K562 (cell line): ENCODE measurements around the gene DTYMK. TPM values are rescaled to one million over a fixed set of nuclear protein-coding genes. Genes with fewer than 3 reads are reported as not detected.

Experiments used
- NFE2L1 ChIP-seq: fragments of 450-650 bp; IDR thresholded peaks from 2 replicates; pipeline ENCODE4 v1.6.1; 2016; ENCODE audit warnings: missing genetic modification characterization, low read depth, mild to moderate bottlenecking, missing compliant biosample characterization, moderate library complexity, borderline replicate concordance
- NFIC ChIP-seq: fragments of 450-650 bp; IDR thresholded peaks from 2 replicates; pipeline ENCODE4 v1.6.1; 2017; ENCODE audit warnings: mild to moderate bottlenecking, inconsistent platforms
- NONO ChIP-seq, 2 experiments: fragments of 200-400 bp in 1 of 2; fragments of 450-650 bp in 1 of 2; formaldehyde crosslinking in 1 of 2; IDR thresholded peaks; 2 replicates each; pipeline ENCODE4 v1.6.1; 2017; ENCODE audit warnings: low read depth in 2 of 2, mild to moderate bottlenecking in 2 of 2, moderate library complexity in 2 of 2, low read length in 1 of 2
- NRF1 ChIP-seq, 2 experiments: fragments of 450-650 bp; IDR thresholded peaks in 1 of 2; conservative IDR thresholded peaks in 1 of 2; 2 replicates each; pipeline ENCODE4 v1.6.1; 2014; ENCODE audit warnings: mild to moderate bottlenecking in 2 of 2
- RBBP5 ChIP-seq: fragments of 200-600 bp; sonication (generic); IDR thresholded peaks from 2 replicates; pipeline ENCODE4 v1.6.1; 2012; ENCODE audit warnings: borderline replicate concordance, mild to moderate bottlenecking, low read length, control low read depth, inconsistent platforms; ENCODE audit not compliant: insufficient read depth, poor library complexity, severe bottlenecking
- RBFOX2 ChIP-seq: fragments of 200-400 bp; formaldehyde crosslinking; IDR thresholded peaks from 2 replicates; pipeline ENCODE4 v1.6.1; 2017; ENCODE audit warnings: low read depth, mild to moderate bottlenecking, low read length, moderate library complexity
- TEAD4 ChIP-seq, 2 experiments: sonication (generic) in 1 of 2; formaldehyde crosslinking in 1 of 2; IDR thresholded peaks; 2 replicates each; pipeline versions ENCODE4 v1.6.1 to v1.8.0; 2012 to 2022; ENCODE audit warnings: borderline replicate concordance in 1 of 2, inconsistent platforms in 1 of 2, low read length in 1 of 2, mild to moderate bottlenecking in 1 of 2, missing genetic modification reagents in 1 of 2
- ZFP30 ChIP-seq: fragments of 250-450 bp; sonication (Bioruptor Pico); IDR thresholded peaks from 2 replicates; pipeline ENCODE4 v1.8.0; 2022; ENCODE audit warnings: moderate library complexity, mild to moderate bottlenecking, inconsistent platforms, borderline replicate concordance
- polyA plus RNA-seq, 8 experiments: library from polyadenylated mRNA; depleted of rRNA in 4 of 8; stranded (reverse) in 5 of 8; unstranded in 3 of 8; fragments of >200 nt; fragmentation: Nextera tagmentation in 2 of 8; fragmentation: Illumina TruSeq in 1 of 8; extraction: Ambion mirVana in 2 of 8; extraction: Trizol in 1 of 8; gene quantifications; 2 replicates each; pipeline versions ENCODE4 v1.2.1 to v1.2.3, GENCODE V29; 2011 to 2014; ENCODE audit warnings: inconsistent platforms in 1 of 8, missing spikeins in 1 of 8
- total RNA-seq, 7 experiments: library from RNA; depleted of rRNA in 6 of 7; stranded (reverse); fragments of >200 nt in 6 of 7; fragmentation: Illumina TruSeq in 2 of 7; extraction: Trizol in 2 of 7; gene quantifications; 2 replicates each; pipeline versions ENCODE4 v1.2.1 to v1.2.3, GENCODE V29; 2011 to 2021; ENCODE audit warnings: low replicate concordance in 1 of 7
- TF ChIP-seq, protein P1 (sequence below), 2 experiments: fragments of 450-650 bp; formaldehyde crosslinking in 1 of 2; IDR thresholded peaks; 2 replicates each; pipeline versions ENCODE4 v1.4.0 to v1.6.1; 2014 to 2020; ENCODE audit warnings: mild to moderate bottlenecking in 2 of 2, borderline replicate concordance in 1 of 2, low read depth in 1 of 2
- TF ChIP-seq, protein P2 (sequence below): IDR thresholded peaks from 2 replicates; pipeline ENCODE4 v1.6.1; 2011; ENCODE audit warnings: borderline replicate concordance, low read depth, mild to moderate bottlenecking, moderate library complexity, low read length; ENCODE audit not compliant: insufficient read depth, poor library complexity, severe bottlenecking
- TF ChIP-seq, protein P3 (sequence below): sonication (generic); formaldehyde crosslinking; IDR thresholded peaks from 2 replicates; pipeline ENCODE4 v1.8.1; 2023; ENCODE audit warnings: mild to moderate bottlenecking, missing genetic modification reagents

Gene DTYMK
- total and polyA plus RNA-seq, 9 of the 15 experiments (the other 6 are each of a cell fraction or from before 2014, with no cell fraction given): 8.2 to 85.0 (median 47.9) TPM

DNA sequence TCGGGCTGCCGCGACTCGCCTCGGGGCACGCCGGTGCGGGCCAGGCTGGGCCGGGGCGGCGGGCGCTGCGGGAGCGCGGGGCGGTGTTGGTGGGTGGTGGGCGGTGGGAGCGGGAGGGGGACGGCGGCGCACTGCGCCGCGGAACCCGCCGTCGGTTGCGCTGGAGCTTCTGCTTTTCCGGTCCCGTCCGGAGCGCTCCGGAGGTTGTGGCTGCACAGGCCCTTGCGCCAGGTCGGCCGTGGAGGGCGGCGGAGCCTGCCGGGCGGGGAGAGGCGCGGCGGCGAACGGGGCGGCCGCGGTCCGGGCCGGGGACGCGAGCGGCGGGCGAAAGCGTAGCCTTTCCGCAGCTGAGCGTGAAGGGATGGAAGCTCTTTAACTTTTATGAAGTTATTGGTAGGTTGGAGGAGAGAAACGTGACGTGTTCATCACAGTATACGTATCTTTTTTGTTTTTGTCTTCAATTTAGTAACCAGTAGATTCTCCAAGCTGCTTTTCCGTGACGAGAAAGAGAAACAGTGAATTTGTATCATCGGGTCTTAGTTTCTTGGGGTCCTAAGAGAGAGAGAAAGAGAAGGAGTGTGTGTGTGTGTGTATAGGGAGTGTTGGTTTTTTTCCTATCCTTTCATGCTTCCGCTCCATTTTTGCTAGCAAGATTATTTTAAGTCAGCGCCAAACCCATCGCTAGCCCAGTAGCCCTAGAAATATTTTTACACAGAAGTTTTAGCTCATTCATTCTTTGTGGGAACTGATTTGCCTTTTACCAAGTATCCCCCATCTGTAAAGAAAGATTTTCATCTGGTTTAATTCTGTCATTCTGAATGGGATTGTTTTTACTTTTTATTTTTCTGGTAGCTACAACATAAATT lies 48.6 kb downstream of the DTYMK start (continued):
- TF ChIP-seq, protein P1, sequence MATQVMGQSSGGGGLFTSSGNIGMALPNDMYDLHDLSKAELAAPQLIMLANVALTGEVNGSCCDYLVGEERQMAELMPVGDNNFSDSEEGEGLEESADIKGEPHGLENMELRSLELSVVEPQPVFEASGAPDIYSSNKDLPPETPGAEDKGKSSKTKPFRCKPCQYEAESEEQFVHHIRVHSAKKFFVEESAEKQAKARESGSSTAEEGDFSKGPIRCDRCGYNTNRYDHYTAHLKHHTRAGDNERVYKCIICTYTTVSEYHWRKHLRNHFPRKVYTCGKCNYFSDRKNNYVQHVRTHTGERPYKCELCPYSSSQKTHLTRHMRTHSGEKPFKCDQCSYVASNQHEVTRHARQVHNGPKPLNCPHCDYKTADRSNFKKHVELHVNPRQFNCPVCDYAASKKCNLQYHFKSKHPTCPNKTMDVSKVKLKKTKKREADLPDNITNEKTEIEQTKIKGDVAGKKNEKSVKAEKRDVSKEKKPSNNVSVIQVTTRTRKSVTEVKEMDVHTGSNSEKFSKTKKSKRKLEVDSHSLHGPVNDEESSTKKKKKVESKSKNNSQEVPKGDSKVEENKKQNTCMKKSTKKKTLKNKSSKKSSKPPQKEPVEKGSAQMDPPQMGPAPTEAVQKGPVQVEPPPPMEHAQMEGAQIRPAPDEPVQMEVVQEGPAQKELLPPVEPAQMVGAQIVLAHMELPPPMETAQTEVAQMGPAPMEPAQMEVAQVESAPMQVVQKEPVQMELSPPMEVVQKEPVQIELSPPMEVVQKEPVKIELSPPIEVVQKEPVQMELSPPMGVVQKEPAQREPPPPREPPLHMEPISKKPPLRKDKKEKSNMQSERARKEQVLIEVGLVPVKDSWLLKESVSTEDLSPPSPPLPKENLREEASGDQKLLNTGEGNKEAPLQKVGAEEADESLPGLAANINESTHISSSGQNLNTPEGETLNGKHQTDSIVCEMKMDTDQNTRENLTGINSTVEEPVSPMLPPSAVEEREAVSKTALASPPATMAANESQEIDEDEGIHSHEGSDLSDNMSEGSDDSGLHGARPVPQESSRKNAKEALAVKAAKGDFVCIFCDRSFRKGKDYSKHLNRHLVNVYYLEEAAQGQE (IDR thresholded peaks at IDR 0.05; ENCODE audit: borderline replicate concordance): 0 out of 2 replicates have a peak, but pooled peaks have one; percentile 22
- TF ChIP-seq, protein P1 (CRISPR knock-in tag; IDR thresholded peaks at IDR 0.05; ENCODE audit: low read depth): no peak
- TF ChIP-seq NONO (IDR thresholded peaks at IDR 0.05; ENCODE audit: low read depth in 2 of 2, low read length in 1 of 2) (0 out of 4 replicates have a peak, but pooled peaks of 1 of the 2 experiments have one; percentile 13), TEAD4 (IDR thresholded peaks at IDR 0.05; ENCODE audit: low read length) (no peak), TEAD4 (CRISPR knock-in tag; IDR thresholded peaks at IDR 0.05; ENCODE audit: borderline replicate concordance) (no peak), RBBP5 (peak; percentile 31), NFE2L1 (no peak), ZFP30 (CRISPR knock-in tag) (no peak), RBFOX2 (peak; percentile 65), NRF1 (conservative IDR thresholded peaks at IDR 0.05 in 1 of 2, IDR thresholded peaks at IDR 0.05 in 1 of 2) (peak; percentile 3 to 12; a peak in 1 of 4 replicates), NFIC (no peak)
- TF ChIP-seq, protein P2, sequence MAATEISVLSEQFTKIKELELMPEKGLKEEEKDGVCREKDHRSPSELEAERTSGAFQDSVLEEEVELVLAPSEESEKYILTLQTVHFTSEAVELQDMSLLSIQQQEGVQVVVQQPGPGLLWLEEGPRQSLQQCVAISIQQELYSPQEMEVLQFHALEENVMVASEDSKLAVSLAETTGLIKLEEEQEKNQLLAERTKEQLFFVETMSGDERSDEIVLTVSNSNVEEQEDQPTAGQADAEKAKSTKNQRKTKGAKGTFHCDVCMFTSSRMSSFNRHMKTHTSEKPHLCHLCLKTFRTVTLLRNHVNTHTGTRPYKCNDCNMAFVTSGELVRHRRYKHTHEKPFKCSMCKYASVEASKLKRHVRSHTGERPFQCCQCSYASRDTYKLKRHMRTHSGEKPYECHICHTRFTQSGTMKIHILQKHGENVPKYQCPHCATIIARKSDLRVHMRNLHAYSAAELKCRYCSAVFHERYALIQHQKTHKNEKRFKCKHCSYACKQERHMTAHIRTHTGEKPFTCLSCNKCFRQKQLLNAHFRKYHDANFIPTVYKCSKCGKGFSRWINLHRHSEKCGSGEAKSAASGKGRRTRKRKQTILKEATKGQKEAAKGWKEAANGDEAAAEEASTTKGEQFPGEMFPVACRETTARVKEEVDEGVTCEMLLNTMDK: no peak
- TF ChIP-seq, protein P3, sequence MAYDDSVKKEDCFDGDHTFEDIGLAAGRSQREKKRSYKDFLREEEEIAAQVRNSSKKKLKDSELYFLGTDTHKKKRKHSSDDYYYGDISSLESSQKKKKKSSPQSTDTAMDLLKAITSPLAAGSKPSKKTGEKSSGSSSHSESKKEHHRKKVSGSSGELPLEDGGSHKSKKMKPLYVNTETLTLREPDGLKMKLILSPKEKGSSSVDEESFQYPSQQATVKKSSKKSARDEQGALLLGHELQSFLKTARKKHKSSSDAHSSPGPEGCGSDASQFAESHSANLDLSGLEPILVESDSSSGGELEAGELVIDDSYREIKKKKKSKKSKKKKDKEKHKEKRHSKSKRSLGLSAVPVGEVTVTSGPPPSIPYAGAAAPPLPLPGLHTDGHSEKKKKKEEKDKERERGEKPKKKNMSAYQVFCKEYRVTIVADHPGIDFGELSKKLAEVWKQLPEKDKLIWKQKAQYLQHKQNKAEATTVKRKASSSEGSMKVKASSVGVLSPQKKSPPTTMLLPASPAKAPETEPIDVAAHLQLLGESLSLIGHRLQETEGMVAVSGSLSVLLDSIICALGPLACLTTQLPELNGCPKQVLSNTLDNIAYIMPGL (CRISPR knock-in tag): 0 out of 2 replicates have a peak, but pooled peaks have one; percentile 7
- TF ChIP-seq, all 486 proteins: peak for 8
